GM19025 (cell line): ENCODE data around the gene AFF2.
"Not testable (repeated sequence)": the region's sequence is repeated elsewhere in the genome, so short reads cannot be mapped to it uniquely, and the experiment has no call there.

Experiments used
- ATAC-seq: cut with Tn5 transposase; IDR thresholded peaks from one replicate; pipeline ENCODE4 v1.9.1; 2021; ENCODE audit warnings: mild to moderate bottlenecking, low read depth, moderate library complexity; ENCODE audit not compliant: unreplicated experiment

AFF2 gene

DNA sequence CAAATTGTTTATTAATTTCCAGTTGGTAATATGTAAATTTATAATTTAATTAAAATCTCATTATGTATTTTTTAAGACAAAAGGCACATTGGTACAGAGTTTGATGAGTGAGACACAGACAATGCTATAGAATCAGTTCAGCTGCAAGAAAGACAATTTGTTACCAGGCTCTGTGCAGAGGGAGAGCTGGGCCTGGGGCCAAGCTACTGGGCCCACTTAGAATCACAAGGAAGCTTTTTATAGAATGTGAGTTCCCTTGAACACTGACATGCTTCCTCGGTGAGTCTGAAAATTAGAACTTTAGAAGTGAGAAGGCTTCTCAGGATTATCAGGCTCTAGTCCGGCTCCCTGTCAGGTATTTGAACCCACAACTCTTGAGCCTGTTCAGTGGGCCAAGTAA, 129.0 kb downstream of the AFF2 start:
- ATAC-seq: no peak

DNA sequence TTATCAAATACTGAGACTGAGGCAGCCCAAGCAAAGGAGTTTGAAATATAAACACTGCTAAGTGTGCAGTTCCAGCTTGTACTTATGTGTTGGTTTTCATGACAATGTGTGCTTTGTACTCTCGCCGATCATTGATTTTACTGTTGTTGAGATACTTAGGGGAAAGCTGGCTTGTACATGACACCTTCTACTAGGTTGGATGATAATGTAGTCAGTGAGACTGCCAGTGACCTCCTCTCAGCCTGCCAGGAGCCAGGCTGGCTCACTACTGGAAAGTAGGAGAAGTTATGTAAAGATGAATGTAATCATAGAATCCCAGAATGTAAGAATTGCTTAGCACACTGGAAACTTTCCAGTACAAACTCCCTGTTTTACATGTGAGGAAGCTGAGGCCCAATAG, 132.0 kb downstream of the AFF2 start:
- ATAC-seq: no peak

DNA sequence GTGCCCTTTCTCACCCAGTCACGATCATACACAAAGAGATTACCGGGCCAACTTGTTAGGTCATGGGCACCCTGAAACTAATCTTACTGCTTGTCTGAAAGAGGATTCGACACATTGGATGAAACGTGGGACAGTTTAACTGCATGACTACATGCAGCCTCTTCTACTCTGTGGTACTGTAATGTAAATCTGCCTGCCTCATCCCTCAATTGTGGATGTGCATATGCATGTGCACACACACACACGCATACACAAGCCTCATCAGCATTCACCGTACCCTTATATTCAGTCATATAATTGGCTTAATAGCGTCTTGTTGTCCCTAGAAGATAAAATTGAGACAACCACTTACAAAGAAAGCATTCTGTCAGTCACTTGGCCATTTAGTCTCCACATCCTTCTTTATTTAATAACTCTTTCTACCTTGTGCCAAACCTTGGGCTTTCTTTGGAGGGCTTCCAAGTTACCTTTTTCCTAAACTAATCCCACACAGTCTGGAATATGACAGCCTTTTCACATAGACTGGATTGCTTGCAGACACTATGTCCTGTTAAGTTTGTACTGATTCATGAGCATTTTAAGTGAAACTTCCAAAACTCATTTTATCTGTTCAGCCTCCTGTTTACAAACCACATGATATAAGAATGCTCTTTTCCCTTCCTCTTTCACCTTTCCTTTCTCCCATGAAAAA, 132.9 kb downstream of the AFF2 start:
- ATAC-seq: no peak

DNA sequence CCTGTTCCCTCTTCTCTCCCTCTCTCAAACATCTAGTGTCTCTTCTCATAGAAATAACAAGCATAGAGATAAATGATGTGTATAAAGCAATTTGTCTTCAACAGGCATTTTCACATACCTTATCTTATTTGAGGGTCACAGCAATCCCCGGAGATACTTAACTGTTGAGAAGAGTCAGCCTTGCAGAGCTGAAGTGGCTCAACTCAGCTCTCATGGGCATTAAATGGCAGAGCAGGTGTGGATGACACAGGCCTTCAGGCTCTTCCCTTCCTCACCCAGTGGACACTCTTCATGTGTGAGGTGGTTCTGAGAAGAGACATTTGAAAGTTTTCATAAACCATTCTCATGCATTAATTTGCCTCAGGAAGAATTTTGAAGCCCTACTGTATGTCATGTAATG, 134.2 kb downstream of the AFF2 start:
- no peak for ATAC-seq

DNA sequence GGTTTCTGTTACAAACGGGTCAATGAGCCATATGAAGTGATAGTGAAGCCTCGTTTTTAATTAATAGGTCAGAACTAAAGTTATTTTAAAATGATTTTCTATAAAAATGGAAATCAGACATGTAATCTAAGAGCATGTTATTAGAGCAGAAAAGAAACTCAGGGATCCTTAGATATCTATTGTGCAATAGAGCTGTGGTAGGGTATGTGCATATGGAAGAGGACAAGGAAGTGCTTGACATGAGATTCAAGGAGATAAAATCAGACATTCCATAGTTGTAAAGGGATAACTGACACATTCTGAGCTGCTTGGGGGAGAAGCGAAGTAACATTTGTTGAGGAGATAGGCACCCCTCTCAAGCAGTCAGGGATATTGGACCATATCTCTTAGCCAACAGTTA, 143.0 kb downstream of the AFF2 start:
- ATAC-seq: no peak

DNA sequence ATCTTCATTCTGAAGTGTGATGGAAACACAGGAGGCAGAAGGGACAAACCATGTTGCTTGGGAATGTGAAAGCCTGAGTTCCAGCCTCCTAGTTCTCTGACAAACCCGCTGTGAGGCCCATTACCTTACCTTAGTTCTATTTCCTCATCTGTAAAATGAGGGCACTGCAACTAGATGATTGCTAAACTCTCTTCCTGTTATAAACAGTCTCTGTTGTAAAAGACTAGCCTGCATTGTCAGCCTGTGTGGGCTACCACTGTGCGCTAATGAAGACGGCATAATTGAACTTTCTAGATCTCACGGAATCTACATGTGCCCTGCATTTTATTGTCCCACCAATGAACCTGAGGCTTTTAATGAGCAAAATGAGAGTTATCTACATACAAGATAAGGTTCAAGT, 147.2 kb downstream of the AFF2 start:
- no peak for ATAC-seq

DNA sequence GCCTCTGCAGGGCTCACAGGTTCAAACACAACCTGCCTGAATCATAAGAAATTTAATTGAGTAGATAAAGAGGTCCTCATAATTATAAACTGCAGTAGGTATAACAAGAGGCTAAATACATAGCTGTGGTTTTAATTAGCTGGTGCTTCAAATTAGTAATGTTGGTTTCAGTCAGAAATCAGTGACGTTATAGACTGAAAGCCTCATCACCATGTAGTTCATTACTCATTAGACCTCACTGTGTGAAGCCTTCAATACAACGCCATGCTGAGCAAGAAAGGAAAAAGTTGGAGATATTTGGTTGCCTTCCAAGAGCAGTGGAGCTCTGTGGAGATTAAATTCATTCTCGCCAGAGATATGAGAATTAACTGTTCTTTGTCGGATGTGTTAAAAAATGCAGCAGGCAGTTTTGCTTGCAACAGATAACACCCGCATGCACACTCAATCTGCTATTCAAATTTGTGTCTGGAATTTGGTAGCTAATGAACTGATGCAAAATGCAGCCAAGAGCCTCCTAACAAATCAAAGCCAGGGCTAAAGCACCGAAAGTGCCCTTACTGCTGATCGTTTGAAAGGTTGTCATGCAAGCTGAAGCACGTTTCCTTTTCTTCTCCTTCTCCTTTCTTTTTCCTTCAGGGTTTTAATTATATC, 148.9 kb downstream of the AFF2 start:
- ATAC-seq: no peak

DNA sequence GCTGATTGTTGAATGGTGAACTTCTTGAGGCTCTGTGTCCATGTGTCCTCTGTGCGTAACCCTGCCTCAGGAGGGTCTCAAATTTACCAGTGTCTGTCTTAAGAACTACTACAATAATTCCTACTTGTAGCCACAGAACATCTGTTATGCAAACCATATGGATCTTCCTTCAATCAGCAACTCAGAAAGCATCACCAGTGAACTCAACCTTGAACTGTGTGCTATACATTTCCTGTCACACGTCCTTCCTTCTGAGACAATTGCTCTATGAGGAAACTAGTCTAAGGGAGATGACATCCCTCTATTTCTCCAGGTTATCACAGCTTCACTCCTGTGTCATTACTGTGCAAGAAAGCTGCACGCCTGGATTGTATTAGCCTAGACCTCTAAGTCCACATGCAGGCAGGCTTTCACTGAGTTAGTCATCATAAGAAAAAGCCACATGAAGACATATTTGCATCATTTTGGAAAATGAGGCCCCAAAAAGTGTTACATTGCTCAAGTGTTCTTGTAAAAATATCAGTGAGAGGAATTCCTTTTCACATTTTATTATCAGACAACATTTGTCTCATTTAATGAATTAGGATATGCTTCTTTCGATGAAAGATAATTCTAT, 157.8 kb downstream of the AFF2 start:
- no peak for ATAC-seq

DNA sequence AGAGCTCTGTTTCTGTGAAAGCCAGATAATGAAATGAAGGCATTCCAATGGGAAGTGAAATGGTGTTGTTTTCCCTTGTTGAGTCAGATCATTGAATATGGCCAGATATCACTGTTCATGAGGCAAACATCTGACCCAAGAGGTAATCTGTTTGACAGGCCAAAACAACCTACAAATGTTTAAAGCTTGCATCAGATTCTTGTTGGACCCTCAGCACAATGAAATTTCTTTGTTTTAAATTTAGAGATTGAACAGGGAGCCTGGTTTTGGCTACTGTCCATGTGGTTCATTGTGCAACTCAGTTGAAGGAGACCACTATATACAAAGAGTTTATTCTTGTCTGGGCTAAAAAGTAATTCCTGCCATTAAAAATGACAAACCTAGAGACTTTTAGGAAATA, 159.1 kb downstream of the AFF2 start:
- no peak for ATAC-seq

DNA sequence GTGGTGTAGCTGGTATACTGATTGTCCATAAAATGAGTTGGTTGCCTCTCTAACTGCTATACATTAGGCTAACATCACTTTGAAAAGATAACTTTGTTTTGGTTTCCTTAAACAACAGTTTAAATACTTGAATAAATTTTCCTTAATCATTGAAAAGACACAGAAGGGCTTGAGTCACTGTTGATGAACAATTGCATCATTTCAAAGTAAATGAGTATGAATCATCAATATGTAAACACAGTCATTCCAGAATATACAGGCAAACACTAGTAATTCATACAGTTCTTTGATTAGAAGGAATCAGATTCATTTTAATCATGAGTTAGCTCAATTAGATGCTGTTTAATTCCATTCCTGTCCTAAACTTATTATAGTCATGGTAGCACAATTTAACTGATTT, 160.6 kb downstream of the AFF2 start:
- no peak for ATAC-seq

DNA sequence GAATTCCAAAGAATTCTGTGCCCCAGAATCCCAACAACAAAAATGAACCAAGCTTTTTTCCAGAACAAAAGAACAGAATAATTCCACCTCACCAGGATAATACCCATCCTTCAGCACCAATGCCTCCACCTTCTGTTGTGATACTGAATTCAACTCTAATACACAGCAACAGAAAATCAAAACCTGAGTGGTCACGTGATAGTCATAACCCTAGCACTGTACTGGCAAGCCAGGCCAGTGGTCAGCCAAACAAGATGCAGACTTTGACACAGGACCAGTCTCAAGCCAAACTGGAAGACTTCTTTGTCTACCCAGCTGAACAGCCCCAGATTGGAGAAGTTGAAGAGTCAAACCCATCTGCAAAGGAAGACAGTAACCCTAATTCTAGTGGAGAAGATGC, 161.6 kb downstream of the AFF2 start:
- ATAC-seq: no peak

DNA sequence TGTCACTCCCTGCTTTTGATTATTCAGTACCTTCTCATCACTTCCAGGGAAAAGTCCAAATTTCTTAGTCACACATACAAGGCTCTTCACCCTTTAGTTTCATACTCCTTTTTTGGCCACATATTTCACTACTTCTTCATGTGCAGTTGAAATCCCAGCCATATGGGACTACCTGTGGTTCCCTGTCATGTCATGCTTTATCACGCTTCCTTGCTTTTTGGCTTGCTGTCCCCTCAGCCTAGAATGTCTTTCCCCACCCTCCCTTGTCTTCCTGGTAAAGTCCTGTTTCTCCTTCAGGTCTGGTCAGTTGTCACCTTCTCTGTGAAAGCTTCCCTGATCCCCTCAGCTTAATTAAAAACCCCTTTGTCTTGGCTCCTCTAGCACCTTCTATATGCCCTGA, 163.8 kb downstream of the AFF2 start:
- ATAC-seq: no peak

DNA sequence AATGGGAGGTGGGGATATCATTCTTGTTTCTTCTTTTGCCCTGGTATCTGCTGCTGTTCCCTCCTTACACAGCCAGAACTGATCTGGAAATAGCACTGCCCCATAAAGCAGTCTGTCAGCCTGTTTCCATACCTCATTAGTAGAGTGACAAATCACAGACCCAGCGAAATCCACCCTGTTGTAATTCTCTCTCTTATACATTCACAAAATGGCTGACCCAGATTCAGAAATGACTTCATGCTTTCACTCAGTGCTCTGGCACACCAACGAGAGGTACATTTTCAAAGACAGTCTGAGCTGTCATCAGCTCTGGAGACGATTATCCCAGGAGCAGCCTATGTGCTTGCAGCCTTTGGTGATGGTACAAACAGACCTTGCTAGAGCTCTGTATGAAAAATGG, 164.6 kb downstream of the AFF2 start:
- no peak for ATAC-seq

DNA sequence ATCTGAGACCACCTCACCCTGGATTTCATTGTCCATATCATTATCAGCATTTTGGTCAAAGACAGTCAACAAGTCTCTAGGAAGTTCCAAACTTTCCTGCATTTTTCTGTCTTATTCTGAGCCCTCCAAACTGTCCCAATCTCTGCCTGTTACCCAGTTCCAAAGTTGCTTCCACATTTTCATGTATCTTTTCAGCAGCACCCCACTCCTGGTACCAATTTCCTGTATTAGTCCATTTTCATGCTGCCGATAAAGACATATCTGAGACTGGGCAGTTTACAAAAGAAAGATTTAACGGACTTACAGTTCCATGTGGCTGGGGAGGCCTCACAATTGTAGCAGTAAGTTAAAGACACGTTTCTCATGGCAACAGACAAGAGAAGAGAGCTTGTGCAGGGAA, 168.8 kb downstream of the AFF2 start:
- not testable (repeated sequence) for ATAC-seq

DNA sequence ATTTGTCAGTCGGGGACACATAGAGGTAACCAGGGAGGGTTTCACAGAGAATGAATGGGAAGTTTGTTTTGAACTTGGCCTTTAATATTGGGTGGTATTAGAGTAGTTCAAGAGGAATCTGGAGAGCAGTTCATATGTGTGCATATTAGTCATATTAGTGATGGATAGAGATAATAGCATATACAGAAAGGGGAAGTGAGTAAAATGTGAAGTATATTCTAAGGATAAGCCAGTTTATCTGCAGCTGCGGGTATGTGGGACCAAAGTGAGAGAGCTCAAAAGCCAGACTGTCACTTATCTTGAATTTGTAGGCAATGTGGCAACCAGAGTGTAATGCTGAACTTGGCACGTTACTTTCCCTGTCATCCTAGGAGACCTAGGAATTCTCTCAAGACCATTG, 169.9 kb downstream of the AFF2 start:
- no peak for ATAC-seq

DNA sequence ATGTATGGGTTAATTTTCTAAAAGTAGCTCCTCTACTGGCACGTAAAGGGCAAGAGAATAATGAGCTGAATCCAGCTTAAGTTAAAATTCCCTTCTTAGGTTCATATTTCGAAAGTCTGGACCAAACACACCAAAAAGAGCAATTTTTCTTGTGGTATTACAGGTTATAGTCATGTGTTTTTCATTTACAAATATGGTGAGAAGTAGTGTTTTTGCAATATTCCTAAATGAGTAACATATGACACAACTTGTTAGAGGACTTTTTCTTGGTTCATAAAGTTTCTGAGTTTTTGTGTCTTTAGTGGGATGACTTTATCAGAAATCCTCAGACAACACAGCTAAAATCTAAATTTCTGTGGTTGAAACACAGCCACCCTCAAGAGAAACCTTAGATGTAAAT, 172.1 kb downstream of the AFF2 start:
- no peak for ATAC-seq

DNA sequence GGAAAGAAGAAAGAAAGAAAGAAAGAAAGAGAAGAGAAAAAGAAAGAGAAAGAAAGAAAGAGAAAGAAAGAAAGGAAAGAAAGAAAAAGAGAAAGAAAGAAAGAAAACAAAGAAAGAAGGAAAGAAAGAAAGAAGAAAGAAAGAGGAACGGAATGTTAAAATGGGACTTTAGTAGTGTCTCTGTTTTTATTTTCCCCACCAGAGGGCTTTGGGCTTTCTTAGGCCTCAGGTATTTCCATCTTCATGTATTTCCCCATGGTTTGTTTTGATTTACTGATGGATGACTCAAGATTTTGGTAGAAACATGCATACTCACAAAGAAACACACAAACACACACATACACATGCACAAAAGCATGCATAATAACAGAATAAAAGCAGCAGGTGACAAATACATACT, 181.2 kb downstream of the AFF2 start:
- no peak for ATAC-seq

DNA sequence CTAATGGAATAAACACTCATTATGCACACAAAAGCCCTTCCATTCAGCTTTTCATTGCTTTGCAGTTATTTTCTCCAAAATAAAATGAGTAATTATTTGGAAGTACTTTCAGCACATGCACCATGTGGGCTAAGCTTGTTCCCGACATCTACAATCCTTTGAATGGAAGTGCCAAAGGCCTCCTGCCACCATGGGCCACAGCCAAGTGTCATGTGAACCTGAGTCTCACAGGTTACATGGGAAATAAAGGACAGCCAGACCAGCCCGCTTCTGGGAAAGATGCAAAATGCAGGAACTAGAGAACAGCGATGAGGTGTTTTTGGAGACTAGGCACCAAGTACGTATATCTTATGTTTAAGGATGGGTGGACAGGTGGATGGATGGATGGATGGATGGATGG, 181.8 kb downstream of the AFF2 start:
- ATAC-seq: no peak

DNA sequence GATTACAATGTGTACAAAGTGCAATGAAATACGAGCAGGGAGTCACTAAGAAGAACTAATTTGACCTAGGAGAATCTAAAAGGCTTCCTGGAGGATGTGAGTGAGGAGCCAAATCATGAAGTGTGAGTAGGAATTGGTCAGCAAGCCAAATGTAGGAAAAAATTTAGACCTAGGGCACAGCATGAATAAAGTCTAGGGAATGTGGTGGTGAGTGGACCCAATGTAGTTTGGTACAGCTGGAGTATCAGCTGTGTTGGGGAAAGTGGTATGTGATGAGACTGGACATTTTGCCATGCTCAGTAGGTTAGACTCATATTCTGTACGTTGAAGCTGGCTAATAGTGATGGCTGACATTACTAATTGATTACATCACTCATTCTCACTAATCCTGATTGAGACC, 191.0 kb downstream of the AFF2 start:
- ATAC-seq: no peak

DNA sequence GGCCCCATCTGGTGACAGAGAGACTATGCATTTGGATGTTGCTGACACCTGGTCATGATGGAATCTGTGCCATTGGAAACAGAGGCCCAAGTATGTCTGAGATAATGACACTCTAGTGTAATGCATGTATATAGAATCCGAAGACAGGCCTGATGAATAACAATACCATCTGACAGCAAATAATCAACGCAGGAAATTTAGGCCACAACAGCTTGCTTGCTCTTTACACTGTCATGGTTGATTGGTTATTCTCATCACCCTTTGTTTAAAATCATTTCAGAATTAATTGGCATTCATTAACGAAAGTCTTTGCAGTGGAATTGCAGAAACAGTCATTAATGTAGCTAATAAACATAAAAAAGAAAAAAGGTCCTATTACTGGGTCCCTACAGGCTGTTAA, 194.8 kb downstream of the AFF2 start:
- ATAC-seq: no peak

DNA sequence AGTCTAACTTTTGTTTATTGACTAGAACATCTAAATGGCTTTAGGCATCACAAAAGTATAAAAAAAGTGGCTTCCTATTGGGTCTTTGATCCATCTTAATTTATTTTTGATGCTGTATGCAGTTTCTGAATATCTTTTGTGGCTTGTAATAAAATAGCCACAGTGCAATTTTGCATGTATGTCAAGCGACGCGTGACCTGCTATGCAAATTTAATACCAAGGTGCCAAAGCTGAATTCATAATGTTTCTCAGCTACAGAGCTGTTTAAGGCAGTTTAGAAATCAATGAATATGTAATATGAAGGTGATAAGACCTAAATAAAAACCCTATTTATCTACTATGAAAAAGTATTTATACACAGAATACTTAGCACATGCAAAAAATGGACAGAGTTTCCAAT, 197.8 kb downstream of the AFF2 start:
- ATAC-seq: no peak

DNA sequence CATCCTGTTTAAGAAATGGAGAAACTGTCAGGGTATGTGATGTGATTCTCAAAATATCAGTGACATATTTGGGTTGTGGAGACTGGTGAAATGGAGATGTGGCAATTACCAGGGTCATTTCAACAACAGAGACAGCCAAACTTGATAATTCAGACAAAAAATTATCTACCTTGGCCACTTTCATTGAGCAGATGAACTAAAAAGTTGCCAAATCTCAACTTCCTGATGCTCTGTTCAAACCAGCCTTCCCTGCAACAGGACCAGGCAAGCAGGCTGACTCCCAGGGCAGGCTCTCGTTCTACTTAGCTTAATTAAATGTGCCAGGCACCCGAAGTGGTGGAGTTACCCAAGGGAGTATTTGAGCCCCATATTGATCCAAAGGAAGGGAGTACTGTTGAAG, 199.6 kb downstream of the AFF2 start:
- no peak for ATAC-seq
